Measurements from ENCODE around the gene DRAM2. TPM values are rescaled to one million over a fixed set of nuclear protein-coding genes. Genes with fewer than 3 reads are reported as not detected.

DRAM2 gene
- total and polyA plus RNA-seq, 9 of the 15 experiments (the other 6 are each of a cell fraction or from before 2014, with no cell fraction given): 29.0 to 161 (median 53.5) TPM

GRCh38 chr1:111161843-111162487 lies 22.1 kb upstream of the DRAM2 start (continued):
- TF ChIP-seq ZBTB11 (CRISPR knock-in tag; IDR thresholded peaks at IDR 0.05) (peak in 1 of 3 experiments; percentile 81; a peak in 2 of 6 replicates), ELF4 (CRISPR knock-in tag; IDR thresholded peaks at IDR 0.05) (peak; percentile 98), CBFA2T3 (IDR thresholded peaks at IDR 0.05) (peak; percentile 98), ELF2 (CRISPR knock-in tag; IDR thresholded peaks at IDR 0.05) (no peak), BHLHE40 (IDR thresholded peaks at IDR 0.05; ENCODE audit: low read length) (peak; percentile 75; the same call in 1 of the 2 replicates), SNIP1 (IDR thresholded peaks at IDR 0.05; ENCODE audit: low read depth) (no peak)
- TF ChIP-seq, protein P1, sequence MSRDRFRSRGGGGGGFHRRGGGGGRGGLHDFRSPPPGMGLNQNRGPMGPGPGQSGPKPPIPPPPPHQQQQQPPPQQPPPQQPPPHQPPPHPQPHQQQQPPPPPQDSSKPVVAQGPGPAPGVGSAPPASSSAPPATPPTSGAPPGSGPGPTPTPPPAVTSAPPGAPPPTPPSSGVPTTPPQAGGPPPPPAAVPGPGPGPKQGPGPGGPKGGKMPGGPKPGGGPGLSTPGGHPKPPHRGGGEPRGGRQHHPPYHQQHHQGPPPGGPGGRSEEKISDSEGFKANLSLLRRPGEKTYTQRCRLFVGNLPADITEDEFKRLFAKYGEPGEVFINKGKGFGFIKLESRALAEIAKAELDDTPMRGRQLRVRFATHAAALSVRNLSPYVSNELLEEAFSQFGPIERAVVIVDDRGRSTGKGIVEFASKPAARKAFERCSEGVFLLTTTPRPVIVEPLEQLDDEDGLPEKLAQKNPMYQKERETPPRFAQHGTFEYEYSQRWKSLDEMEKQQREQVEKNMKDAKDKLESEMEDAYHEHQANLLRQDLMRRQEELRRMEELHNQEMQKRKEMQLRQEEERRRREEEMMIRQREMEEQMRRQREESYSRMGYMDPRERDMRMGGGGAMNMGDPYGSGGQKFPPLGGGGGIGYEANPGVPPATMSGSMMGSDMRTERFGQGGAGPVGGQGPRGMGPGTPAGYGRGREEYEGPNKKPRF (IDR thresholded peaks at IDR 0.05; ENCODE audit: low read depth, low read length): no peak
- TF ChIP-seq, protein P2, sequence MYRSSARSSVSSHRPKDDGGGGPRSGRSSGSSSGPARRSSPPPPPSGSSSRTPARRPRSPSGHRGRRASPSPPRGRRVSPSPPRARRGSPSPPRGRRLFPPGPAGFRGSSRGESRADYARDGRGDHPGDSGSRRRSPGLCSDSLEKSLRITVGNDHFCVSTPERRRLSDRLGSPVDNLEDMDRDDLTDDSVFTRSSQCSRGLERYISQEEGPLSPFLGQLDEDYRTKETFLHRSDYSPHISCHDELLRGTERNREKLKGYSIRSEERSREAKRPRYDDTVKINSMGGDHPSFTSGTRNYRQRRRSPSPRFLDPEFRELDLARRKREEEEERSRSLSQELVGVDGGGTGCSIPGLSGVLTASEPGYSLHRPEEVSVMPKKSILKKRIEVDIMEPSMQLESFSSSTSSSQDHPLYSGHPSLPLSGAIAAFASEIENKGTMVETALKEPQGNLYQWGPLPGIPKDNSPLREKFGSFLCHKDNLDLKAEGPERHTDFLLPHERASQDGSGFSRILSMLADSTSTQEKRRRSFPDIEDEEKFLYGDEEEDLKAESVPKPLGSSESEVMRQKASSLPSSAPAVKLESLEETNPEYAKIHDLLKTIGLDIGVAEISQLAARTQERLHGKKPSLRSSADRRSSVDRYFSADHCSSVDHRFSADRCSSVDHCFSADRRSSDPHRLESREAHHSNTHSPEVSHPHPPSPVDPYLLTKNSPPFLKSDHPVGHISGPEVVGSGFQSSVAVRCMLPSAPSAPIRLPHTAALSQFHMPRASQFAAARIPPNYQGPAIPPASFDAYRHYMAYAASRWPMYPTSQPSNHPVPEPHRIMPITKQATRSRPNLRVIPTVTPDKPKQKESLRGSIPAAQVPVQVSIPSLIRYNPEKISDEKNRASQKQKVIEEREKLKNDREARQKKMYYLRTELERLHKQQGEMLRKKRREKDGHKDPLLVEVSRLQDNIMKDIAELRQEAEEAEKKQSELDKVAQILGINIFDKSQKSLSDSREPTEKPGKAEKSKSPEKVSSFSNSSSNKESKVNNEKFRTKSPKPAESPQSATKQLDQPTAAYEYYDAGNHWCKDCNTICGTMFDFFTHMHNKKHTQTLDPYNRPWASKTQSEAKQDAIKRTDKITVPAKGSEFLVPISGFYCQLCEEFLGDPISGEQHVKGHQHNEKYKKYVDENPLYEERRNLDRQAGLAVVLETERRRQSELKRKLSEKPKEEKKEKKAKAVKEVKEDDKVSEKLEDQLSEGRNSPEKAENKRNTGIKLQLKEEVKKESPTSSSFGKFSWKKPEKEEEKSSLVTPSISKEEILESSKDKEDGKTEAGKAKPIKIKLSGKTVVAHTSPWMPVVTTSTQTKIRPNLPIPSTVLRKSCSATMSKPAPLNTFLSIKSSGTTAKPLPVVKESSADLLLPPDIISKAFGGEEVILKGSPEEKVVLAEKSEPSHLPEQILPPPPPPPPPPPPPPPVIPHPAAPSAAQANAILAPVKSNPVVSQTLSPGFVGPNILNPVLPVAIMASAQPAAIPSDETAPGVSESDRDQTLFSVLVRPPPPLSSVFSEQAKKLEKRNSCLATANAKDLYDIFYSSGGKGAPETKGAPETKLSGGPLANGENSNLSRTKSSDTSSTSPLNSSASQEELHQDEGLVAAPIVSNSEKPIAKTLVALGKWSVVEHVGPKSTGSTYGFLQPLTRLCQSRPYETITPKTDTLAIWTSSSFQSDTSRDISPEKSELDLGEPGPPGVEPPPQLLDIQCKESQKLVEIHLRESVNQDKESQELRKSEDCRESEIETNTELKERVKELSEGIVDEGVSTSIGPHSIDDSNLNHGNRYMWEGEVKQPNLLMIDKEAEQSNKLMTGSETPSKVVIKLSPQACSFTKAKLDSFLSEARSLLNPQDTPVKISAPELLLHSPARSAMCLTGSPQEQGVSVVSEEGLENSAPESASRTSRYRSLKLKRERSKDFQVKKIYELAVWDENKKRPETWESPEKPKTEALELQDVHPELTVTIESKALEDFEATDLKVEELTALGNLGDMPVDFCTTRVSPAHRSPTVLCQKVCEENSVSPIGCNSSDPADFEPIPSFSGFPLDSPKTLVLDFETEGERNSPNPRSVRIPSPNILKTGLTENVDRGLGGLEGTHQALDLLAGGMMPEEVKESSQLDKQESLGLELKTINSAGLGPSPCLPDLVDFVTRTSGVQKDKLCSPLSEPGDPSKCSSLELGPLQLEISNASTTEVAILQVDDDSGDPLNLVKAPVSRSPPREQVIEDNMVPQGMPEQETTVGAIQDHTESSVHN (IDR thresholded peaks at IDR 0.05; ENCODE audit: borderline replicate concordance in 1 of 2, low read depth in 1 of 2): peak; percentile 84 to 93; a peak in 3 of 4 replicates

All from K562 (cell line).